Cardiac muscle cell (in vitro differentiated cells and primary cell): ENCODE measurements around the gene TRABD2B. TPM values are rescaled to one million over a fixed set of nuclear protein-coding genes. Genes with fewer than 3 reads are reported as not detected.

Experiments used
- DNase-seq, 2 donors: peaks; one replicate each; pipeline versions ENCODE4 v3.0.0 to v3.0.0-alpha.2; 2010 to 2017; ENCODE audit warnings: low read depth in 1 of 2, low spot score in 1 of 2
- H3K27ac ChIP-seq: fragments of 200-600 bp; sonication (generic); 2 replicates; pipeline ENCODE4 v1.5.1; 2016
- H3K27me3 ChIP-seq: fragments of 200-600 bp; sonication (generic); 2 replicates; pipeline ENCODE4 v1.6.0; 2016; ENCODE audit warnings: control low read depth
- H3K36me3 ChIP-seq: fragments of 200-600 bp; sonication (generic); 2 replicates; pipeline ENCODE4 v1.5.1; 2016; ENCODE audit warnings: control low read depth
- H3K4me1 ChIP-seq: fragments of 200-600 bp; sonication (generic); 2 replicates; pipeline ENCODE4 v1.8.1; 2017; ENCODE audit warnings: low read depth, mild to moderate bottlenecking, mixed run types
- H3K4me3 ChIP-seq: fragments of 200-600 bp; sonication (generic); 2 replicates; pipeline ENCODE4 v1.5.1; 2016; ENCODE audit warnings: mild to moderate bottlenecking
- H3K9me3 ChIP-seq: fragments of 200-600 bp; sonication (generic); 2 replicates; pipeline ENCODE4 v1.5.1; 2017; ENCODE audit warnings: low read depth, mild to moderate bottlenecking, control low read depth
- CTCF ChIP-seq: IDR thresholded peaks from 2 replicates; pipeline ENCODE4 v1.5.1; 2012; ENCODE audit warnings: low read depth, mild to moderate bottlenecking, low read length
- polyA plus RNA-seq: library from polyadenylated mRNA; unstranded; fragments of >200 nt; fragmentation: Nextera tagmentation; extraction: Ambion mirVana; gene quantifications from 2 replicates; pipeline ENCODE4 v1.2.1, GENCODE V29; 2016
- total RNA-seq: library from RNA; depleted of rRNA; stranded (reverse); fragments of >200 nt; gene quantifications from 2 replicates; pipeline ENCODE4 v1.2.3, GENCODE V29; 2016

Gene TRABD2B
- total and polyA plus RNA-seq, 2 experiments from 2014 or later = 0.60 to 0.82 TPM

GRCh38 chr1:47835409-47835808 lies 161.8 kb downstream of the TRABD2B start:
- H3K27ac ChIP-seq = no peak overlapping the region
- TF ChIP-seq CTCF = no peak

GRCh38 chr1:47834326-47834725 lies 162.9 kb downstream of the TRABD2B start:
- H3K9me3 ChIP-seq = no peaks in the 10 kb centered on the region
- no peak for TF ChIP-seq CTCF

More at GRCh38 chr1:47835409-47835808, 161.8 kb downstream of the TRABD2B start:
- H3K27me3 ChIP-seq = peaks cover 19% of the 10 kb centered on the region
- H3K4me3 ChIP-seq = no peak overlapping the region
- H3K36me3 ChIP-seq = no peaks in the 10 kb centered on the region
- peaks cover under 1% of the 10 kb centered on the region for H3K4me1 ChIP-seq
- DNase-seq = no peak
- H3K9me3 ChIP-seq = no peaks in the 10 kb centered on the region

GRCh38 chr1:47830641-47831333 lies 166.4 kb downstream of the TRABD2B start:
- DNase-seq = no peak
- Histone ChIP-seq H3K4me1 (peaks cover 4% of the 10 kb centered on the region), H3K4me3 (no peak overlapping the region), H3K27ac (no peak overlapping the region), H3K36me3 (no peaks in the 10 kb centered on the region), H3K27me3 (peaks cover 19% of the 10 kb centered on the region), H3K9me3 (no peaks in the 10 kb centered on the region)
- no peak for TF ChIP-seq CTCF

More at GRCh38 chr1:47834326-47834725, 162.9 kb downstream of the TRABD2B start:
- Histone ChIP-seq H3K4me3 (no peak overlapping the region), H3K4me1 (no peaks in the 10 kb centered on the region), H3K36me3 (no peaks in the 10 kb centered on the region), H3K27ac (no peak overlapping the region), H3K27me3 (peaks cover 19% of the 10 kb centered on the region)
- no peak for DNase-seq

- H3K9me3 ChIP-seq = no peaks in the 10 kb centered on the region
- H3K4me3 ChIP-seq = no peak overlapping the region
- H3K36me3 ChIP-seq = no peaks in the 10 kb centered on the region
- H3K27ac ChIP-seq = no peak overlapping the region
- H3K27me3 ChIP-seq = peaks cover 25% of the 10 kb centered on the region
- no peak for DNase-seq
- no peak for TF ChIP-seq CTCF
- peaks cover 4% of the 10 kb centered on the region for H3K4me1 ChIP-seq
These were observed 167.2 kb downstream of the TRABD2B start for GRCh38 chr1:47830021-47830420.

GRCh38 chr1:47828978-47829377 lies 168.2 kb downstream of the TRABD2B start:
- Histone ChIP-seq H3K36me3 (no peaks in the 10 kb centered on the region), H3K27me3 (peaks cover 25% of the 10 kb centered on the region), H3K4me1 (peaks cover 4% of the 10 kb centered on the region), H3K9me3 (no peaks in the 10 kb centered on the region), H3K4me3 (no peak overlapping the region), H3K27ac (no peak overlapping the region)
- TF ChIP-seq CTCF = no peak
- DNase-seq = no peak
